Measurements from ENCODE around the gene CAND2. TPM values are rescaled to one million over a fixed set of nuclear protein-coding genes. Genes with fewer than 3 reads are reported as not detected.

Gene CAND2
- total and polyA plus RNA-seq, 10 of the 15 experiments (the other 5 are each of a cell fraction or from before 2014, with no cell fraction given), result 0.03 to 1.9 (median 0.52) TPM

GRCh38 chr3:12773710-12774086, 22.8 kb upstream of the CAND2 start:
- no peak overlapping the region for H2AFZ ChIP-seq (ENCODE audit: control insufficient read depth, low read depth, low read length)
- DNase-seq (ENCODE audit: low read depth, low spot score) (no peak), FAIRE-seq (no peak), ATAC-seq (no peak)
- in situ Hi-C loops (cut with MboI) (no loop called here), intact Hi-C loops (cut with micrococcal nuclease; ENCODE audit: unreplicated experiment) (no loop called here)
- H3K4me1 ChIP-seq (ENCODE audit: control insufficient read depth, insufficient read depth, low read length), result no peaks in the 10 kb centered on the region
- 40% methylated on average over 1 of the region's 1 CpG for WGBS (ENCODE audit: insufficient coverage, insufficient replicate concordance, low lambda C conversion rate, missing lambda C conversion rate)
- no peak overlapping the region for H3K4me2 ChIP-seq (ENCODE audit: control insufficient read depth, insufficient read depth)
- H3K79me2 ChIP-seq (ENCODE audit: control insufficient read depth, insufficient read depth, low read length), result no peaks in the 10 kb centered on the region
- peaks cover 7% of the 10 kb centered on the region; the same call in 2 of the 3 replicates for H3K9me3 ChIP-seq (replicated peaks; ENCODE audit: control insufficient read depth, insufficient read depth, low read length)
- BruUV-seq (replicated peaks), result no TSS peak
- H3K27ac ChIP-seq (ENCODE audit: control insufficient read depth, insufficient read depth), result no peak overlapping the region
- H3K4me3 ChIP-seq, result no peak overlapping the region
- no peak for TF ChIP-seq SMC3 (IDR thresholded peaks at IDR 0.05; ENCODE audit: borderline replicate concordance, low read length)
- no peak for TF ChIP-seq ZNF217 (IDR thresholded peaks at IDR 0.05)
- TF ChIP-seq SKIL (IDR thresholded peaks at IDR 0.05; ENCODE audit: low read depth, poor library complexity, severe bottlenecking), result no peak
- TF ChIP-seq ZBTB4 (CRISPR knock-in tag; IDR thresholded peaks at IDR 0.05), result no peak
- TF ChIP-seq SIN3A (IDR thresholded peaks at IDR 0.05; ENCODE audit: low read depth, low read length), result no peak
- no peak for TF ChIP-seq FOXM1 (IDR thresholded peaks at IDR 0.05; ENCODE audit: low read depth, low read length)
- no peak for TF ChIP-seq ETV6 (conservative IDR thresholded peaks at IDR 0.05 in 1 of 2, IDR thresholded peaks at IDR 0.05 in 1 of 2; ENCODE audit: borderline replicate concordance in 1 of 2, low read depth in 1 of 2)
- no peak for TF ChIP-seq EGR1 (IDR thresholded peaks at IDR 0.05; ENCODE audit: borderline replicate concordance in 1 of 2, low read depth in 2 of 2, low read length in 2 of 2)
- TF ChIP-seq HDAC6 (IDR thresholded peaks at IDR 0.05; ENCODE audit: unreplicated experiment), result no peak
- TF ChIP-seq YBX1 (IDR thresholded peaks at IDR 0.05), result no peak
- no peak for TF ChIP-seq CEBPB (IDR thresholded peaks at IDR 0.05; ENCODE audit: borderline replicate concordance in 1 of 2, low read depth in 2 of 2, low read length in 2 of 2)
- TF ChIP-seq ZNF274 (IDR thresholded peaks at IDR 0.05; ENCODE audit: insufficient read depth, insufficient read length), result no peak
- H3K9ac ChIP-seq (ENCODE audit: control insufficient read depth, insufficient read depth, low read length), result no peak overlapping the region
- H3K27me3 ChIP-seq (replicated peaks in 1 of 2; ENCODE audit: control insufficient read depth in 2 of 2, insufficient read depth in 2 of 2, low read length in 1 of 2), result no peaks in the 10 kb centered on the region
- ChIA-PET RAD21 (ENCODE audit: unreplicated experiment) (no interaction called here), CTCF (interaction anchor here (0.8 to 1.4 kb wide), 2 partner anchors 9 to 116 kb away, joined by 3 to 4 read pairs; no protein-coding TSS in a partner anchor), POLR2A (no interaction called here), SMC1A (ENCODE audit: uncharacterized antibody, unreplicated experiment) (no interaction called here)
- H4K20me1 ChIP-seq (ENCODE audit: control insufficient read depth, insufficient read depth), result no peaks in the 10 kb centered on the region
- no peaks in the 10 kb centered on the region for H3K36me3 ChIP-seq (ENCODE audit: control insufficient read depth in 2 of 2, insufficient read depth in 2 of 2, low read length in 1 of 2)

All from GM12878 (cell line).